ENCODE results near the gene MRE11.
"Not testable (repeated sequence)": the region's sequence is repeated elsewhere in the genome, so short reads cannot be mapped to it uniquely, and the experiment has no call there.

MRE11 gene

GRCh38 chr11:94398101-94398500 lies 95.5 kb downstream of the MRE11 start:
- no peak for TF ChIP-seq FOXK2 (IDR thresholded peaks at IDR 0.05)
- DNase-seq (ENCODE audit: extremely low spot score) = no peak
- ChIA-PET POLR2A (no interaction called here), CTCF (interaction anchor here (1.0 kb wide), 1 partner anchor 502 kb away, joined by 3 read pairs; no protein-coding TSS in a partner anchor)

DNA sequence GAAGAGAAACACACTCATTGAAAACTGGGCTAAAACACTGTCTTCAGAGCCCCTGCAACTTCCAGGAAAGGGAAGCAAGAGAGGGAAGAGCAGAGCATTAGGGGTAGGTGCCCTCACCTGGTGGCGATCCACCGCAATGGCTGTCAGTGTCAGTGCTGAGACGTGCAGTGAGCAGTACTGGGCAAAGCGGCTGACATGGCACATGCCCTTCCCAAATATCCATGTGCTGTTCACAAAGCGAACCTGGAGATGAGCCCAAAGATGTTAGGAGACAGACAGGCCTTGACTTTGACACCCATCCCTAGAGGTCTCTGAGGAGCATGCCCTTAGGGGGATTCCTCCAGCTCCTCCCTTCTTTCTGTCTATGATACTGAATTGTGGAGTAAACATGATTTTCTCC lies 97.4 kb downstream of the MRE11 start:
- TF ChIP-seq, protein P1, sequence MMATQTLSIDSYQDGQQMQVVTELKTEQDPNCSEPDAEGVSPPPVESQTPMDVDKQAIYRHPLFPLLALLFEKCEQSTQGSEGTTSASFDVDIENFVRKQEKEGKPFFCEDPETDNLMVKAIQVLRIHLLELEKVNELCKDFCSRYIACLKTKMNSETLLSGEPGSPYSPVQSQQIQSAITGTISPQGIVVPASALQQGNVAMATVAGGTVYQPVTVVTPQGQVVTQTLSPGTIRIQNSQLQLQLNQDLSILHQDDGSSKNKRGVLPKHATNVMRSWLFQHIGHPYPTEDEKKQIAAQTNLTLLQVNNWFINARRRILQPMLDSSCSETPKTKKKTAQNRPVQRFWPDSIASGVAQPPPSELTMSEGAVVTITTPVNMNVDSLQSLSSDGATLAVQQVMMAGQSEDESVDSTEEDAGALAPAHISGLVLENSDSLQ (IDR thresholded peaks at IDR 0.05) = no peak
- TF ChIP-seq CTBP1 (IDR thresholded peaks at IDR 0.05; ENCODE audit: borderline replicate concordance) (no peak), NFRKB (IDR thresholded peaks at IDR 0.05) (no peak), BHLHE40 (IDR thresholded peaks at IDR 0.05; ENCODE audit: borderline replicate concordance) (no peak), FOXA1 (IDR thresholded peaks at IDR 0.05) (no peak), SP1 (IDR thresholded peaks at IDR 0.05) (no peak), TARDBP (IDR thresholded peaks at IDR 0.05) (no peak), HDGF (IDR thresholded peaks at IDR 0.05; ENCODE audit: borderline replicate concordance) (no peak), L3MBTL2 (conservative IDR thresholded peaks at IDR 0.05) (no peak), FOXK2 (IDR thresholded peaks at IDR 0.05) (no peak), ELF4 (IDR thresholded peaks at IDR 0.05) (no peak), LEF1 (IDR thresholded peaks at IDR 0.05; ENCODE audit: borderline replicate concordance) (no peak), SUZ12 (IDR thresholded peaks at IDR 0.05) (no peak), ARNT (IDR thresholded peaks at IDR 0.05) (no peak)
- ChIA-PET CTCF (no interaction called here), POLR2A (no interaction called here)
- DNase-seq (ENCODE audit: extremely low spot score) = no peak

- CTCF ChIA-PET; POLR2A ChIA-PET; DNase-seq (ENCODE audit: extremely low spot score): not testable (repeated sequence)
Observed at GRCh38 chr11:94391937-94392336, 101.7 kb downstream of the MRE11 start.

DNA sequence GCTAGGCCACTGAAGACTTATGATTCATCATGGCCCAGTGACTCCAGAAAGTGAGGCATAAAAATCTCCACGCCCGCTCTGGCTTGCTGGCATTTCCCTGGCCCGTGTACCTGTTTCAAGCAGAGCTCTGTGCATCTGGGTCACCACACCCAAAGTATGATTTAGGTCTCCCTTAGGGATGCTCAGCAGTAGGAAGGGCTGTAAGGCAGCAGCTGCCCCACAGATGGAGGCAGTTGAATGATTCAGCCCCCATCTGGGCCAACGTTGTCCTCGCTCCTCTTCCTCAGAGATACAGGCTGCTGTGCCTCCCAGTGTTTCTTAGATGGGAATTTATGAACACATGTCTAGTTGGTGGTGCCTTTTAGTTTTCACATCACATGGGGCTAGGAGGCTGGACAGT lies 114.0 kb downstream of the MRE11 start:
- POLR2A ChIA-PET = no interaction called here
- TF ChIP-seq FOXK2 (IDR thresholded peaks at IDR 0.05) (no peak), ARNT (IDR thresholded peaks at IDR 0.05) (no peak), LEF1 (IDR thresholded peaks at IDR 0.05; ENCODE audit: borderline replicate concordance) (no peak), L3MBTL2 (conservative IDR thresholded peaks at IDR 0.05) (no peak), CTBP1 (IDR thresholded peaks at IDR 0.05; ENCODE audit: borderline replicate concordance) (no peak), FOXA1 (IDR thresholded peaks at IDR 0.05) (no peak), HDGF (IDR thresholded peaks at IDR 0.05; ENCODE audit: borderline replicate concordance) (no peak), TARDBP (IDR thresholded peaks at IDR 0.05) (no peak), FOXM1 (IDR thresholded peaks at IDR 0.05; ENCODE audit: borderline replicate concordance) (no peak), ELF4 (IDR thresholded peaks at IDR 0.05) (no peak), ZNF384 (IDR thresholded peaks at IDR 0.05) (no peak), SUZ12 (IDR thresholded peaks at IDR 0.05) (no peak), NFRKB (IDR thresholded peaks at IDR 0.05) (no peak), SP1 (IDR thresholded peaks at IDR 0.05) (no peak), BHLHE40 (IDR thresholded peaks at IDR 0.05; ENCODE audit: borderline replicate concordance) (no peak)
- TF ChIP-seq, protein P1 (IDR thresholded peaks at IDR 0.05) = no peak
- no peak for DNase-seq (ENCODE audit: extremely low spot score)
- CTCF ChIA-PET = no interaction called here

DNA sequence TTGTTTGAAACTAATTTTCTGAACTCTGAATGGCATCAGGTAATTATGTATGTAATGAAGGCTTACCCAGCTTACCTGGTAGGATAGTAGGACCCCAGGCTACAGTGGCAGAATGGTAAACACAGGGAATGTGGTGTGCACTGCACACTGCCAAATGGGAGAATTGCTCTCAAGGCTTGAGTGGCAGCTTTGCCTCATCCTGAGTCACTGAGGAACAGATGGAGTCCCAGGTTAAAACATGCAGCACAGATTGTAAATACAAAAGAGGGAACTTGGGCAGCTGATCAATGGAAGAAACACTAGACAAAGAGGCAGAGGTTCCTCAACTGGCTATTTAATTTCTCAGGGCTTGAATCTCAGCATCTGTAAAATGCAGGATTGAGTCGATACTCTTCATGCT lies 116.8 kb downstream of the MRE11 start:
- POLR2A ChIA-PET = no interaction called here
- TF ChIP-seq ZNF384 (IDR thresholded peaks at IDR 0.05) (no peak), L3MBTL2 (conservative IDR thresholded peaks at IDR 0.05) (no peak), CTBP1 (IDR thresholded peaks at IDR 0.05; ENCODE audit: borderline replicate concordance) (no peak), ARNT (IDR thresholded peaks at IDR 0.05) (no peak), HDGF (IDR thresholded peaks at IDR 0.05; ENCODE audit: borderline replicate concordance) (no peak), FOXA1 (IDR thresholded peaks at IDR 0.05) (no peak), FOXK2 (IDR thresholded peaks at IDR 0.05) (no peak), SP1 (IDR thresholded peaks at IDR 0.05) (no peak), LEF1 (IDR thresholded peaks at IDR 0.05; ENCODE audit: borderline replicate concordance) (no peak), NFRKB (IDR thresholded peaks at IDR 0.05) (no peak), ELF4 (IDR thresholded peaks at IDR 0.05) (no peak)
- DNase-seq (ENCODE audit: extremely low spot score) = no peak
- CTCF ChIA-PET = no interaction called here

DNA sequence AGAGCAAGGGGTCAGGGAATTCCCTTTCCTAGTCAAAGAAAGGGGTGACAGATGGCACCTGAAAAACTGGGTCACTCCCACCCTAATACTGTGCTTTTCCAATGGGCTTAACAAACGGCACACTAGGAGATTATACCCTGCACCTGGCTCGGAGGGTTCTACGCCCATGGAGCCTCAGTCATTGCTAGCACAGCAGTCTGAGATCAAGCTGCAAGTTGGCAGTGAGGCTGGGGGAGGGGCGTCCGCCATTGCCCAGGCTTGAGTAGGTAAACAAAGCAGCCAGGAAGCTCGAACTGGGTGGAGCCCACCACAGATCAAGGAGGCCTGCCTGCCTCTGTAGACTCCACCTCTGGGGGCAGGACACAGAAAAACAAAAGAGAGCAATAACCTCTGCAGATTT lies 123.1 kb downstream of the MRE11 start:
- CTCF ChIA-PET; DNase-seq (ENCODE audit: extremely low spot score): not testable (repeated sequence)

More for the DNA sequence above, 123.1 kb downstream of the MRE11 start:
- POLR2A ChIA-PET = not testable (repeated sequence)

Measured in HEK293T (cell line).